ENCODE results near the gene KCNIP2. TPM values are rescaled to one million over a fixed set of nuclear protein-coding genes. Genes with fewer than 3 reads are reported as not detected.
A peak's percentile ranks its signal among the peaks of the same experiment; 100 is the strongest.

The KCNIP2 gene
- total RNA-seq, 2 experiments from 2014 or later: 1.6 to 2.3 TPM

- Mint-ChIP-seq H3K9me3 (ENCODE audit: low read depth) (no peaks in the 10 kb centered on the region), H3K27ac (peak overlapping the region; percentile 88), H3K4me1 (peaks cover 43% of the 10 kb centered on the region), H3K4me3 (peak overlapping the region; percentile 75), H3K27me3 (no peaks in the 10 kb centered on the region), H3K36me3 (peaks cover 2% of the 10 kb centered on the region)
- ATAC-seq: peak; percentile 82
- CTCF ChIA-PET: interaction anchor here (1.3 to 2.3 kb wide), 2 partner anchors 10 to 12 kb away, joined by 5 to 19 read pairs; partner anchors contain the start of gene OGA
- DNase-seq: peak; percentile 93
These were observed 13.1 kb downstream of the KCNIP2 start for GRCh38 chr10:101830322-101831168.

GRCh38 chr10:101829561-101830315 lies 13.9 kb downstream of the KCNIP2 start:
- Mint-ChIP-seq H3K9me3 (ENCODE audit: low read depth) (no peaks in the 10 kb centered on the region), H3K4me1 (peaks cover 38% of the 10 kb centered on the region), H3K36me3 (peaks cover 2% of the 10 kb centered on the region), H3K27me3 (no peaks in the 10 kb centered on the region), H3K4me3 (peak overlapping the region; percentile 75), H3K27ac (peak overlapping the region; percentile 88)
- CTCF ChIA-PET: interaction anchor here (1.1 to 1.8 kb wide), 4 partner anchors 10 to 832 kb away, joined by 3 to 5 read pairs (median 4); partner anchors contain the start of gene OGA
- peak; percentile 74 for DNase-seq
- peak; percentile 17 for ATAC-seq

- ATAC-seq (no peak), DNase-seq (no peak)
- H3K27me3 Mint-ChIP-seq: no peaks in the 10 kb centered on the region
- H3K27ac Mint-ChIP-seq: no peak overlapping the region
- peaks cover 31% of the 10 kb centered on the region for H3K4me1 Mint-ChIP-seq
- peaks cover 2% of the 10 kb centered on the region for H3K36me3 Mint-ChIP-seq
- H3K9me3 Mint-ChIP-seq (ENCODE audit: low read depth): no peaks in the 10 kb centered on the region
- H3K4me3 Mint-ChIP-seq: no peak overlapping the region
- CTCF ChIA-PET: interaction anchor here (1.1 to 2.1 kb wide), 4 partner anchors 10 to 831 kb away, joined by 3 to 10 read pairs (median 4); partner anchors contain the start of gene OGA
These were observed 14.6 kb downstream of the KCNIP2 start for GRCh38 chr10:101828766-101829551.

DNA sequence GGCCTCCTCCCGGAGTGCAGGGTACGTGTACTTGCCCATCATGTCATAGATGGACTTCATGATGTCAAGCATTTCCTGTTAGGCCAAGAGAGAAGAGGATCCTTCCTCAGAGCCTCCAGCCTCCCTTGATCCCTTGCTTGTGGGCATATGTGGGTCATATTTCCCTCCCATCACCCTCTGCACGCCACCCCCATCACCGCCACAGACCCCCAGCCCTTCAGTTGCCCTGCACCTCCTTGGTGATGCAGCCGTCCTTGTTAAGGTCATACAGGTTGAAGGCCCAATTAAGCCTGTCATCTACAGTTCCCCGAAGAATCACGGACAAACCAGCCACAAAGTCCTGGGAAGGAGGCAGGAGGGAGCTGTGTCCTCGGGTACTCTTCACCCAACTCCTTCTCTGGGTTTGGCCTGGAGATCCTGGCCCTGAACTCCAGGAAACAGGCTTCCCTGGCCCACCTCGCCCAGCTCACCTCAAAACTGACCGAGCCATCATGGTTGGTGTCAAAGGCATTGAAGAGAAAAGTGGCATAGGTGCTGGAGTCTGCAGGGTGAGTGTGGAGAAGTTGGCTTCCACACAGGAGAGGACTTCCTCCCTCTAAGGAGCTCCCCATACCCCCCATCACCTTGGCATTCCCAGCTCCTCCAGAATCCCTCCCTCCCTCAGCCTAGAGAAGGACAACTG lies 15.5 kb downstream of the KCNIP2 start:
- Mint-ChIP-seq H3K9me3 (ENCODE audit: low read depth) (no peaks in the 10 kb centered on the region), H3K27ac (no peak overlapping the region), H3K4me1 (peaks cover 23% of the 10 kb centered on the region), H3K27me3 (no peaks in the 10 kb centered on the region), H3K4me3 (no peak overlapping the region), H3K36me3 (peaks cover 2% of the 10 kb centered on the region)
- CTCF ChIA-PET: interaction anchor here (1.0 to 2.1 kb wide), 4 partner anchors 7 to 13 kb away, joined by 3 to 10 read pairs (median 6); partner anchors contain the start of gene OGA
- ATAC-seq: no peak
- DNase-seq: no peak

- DNase-seq: no peak
- CTCF ChIA-PET: interaction anchor here (1.0 to 2.1 kb wide), 3 partner anchors 9 to 14 kb away, joined by 3 to 10 read pairs (median 7); no protein-coding TSS in a partner anchor
- H3K27ac Mint-ChIP-seq: peak overlapping the region; percentile 2
- no peaks in the 10 kb centered on the region for H3K9me3 Mint-ChIP-seq (ENCODE audit: low read depth)
- H3K4me3 Mint-ChIP-seq: no peak overlapping the region
- H3K4me1 Mint-ChIP-seq: peaks cover 23% of the 10 kb centered on the region
- no peaks in the 10 kb centered on the region for H3K27me3 Mint-ChIP-seq
- ATAC-seq: no peak
- peaks cover 3% of the 10 kb centered on the region for H3K36me3 Mint-ChIP-seq
These were observed 16.7 kb downstream of the KCNIP2 start for GRCh38 chr10:101826852-101827434.

- no peak for ATAC-seq
- no peak for DNase-seq
- Mint-ChIP-seq H3K4me3 (no peak overlapping the region), H3K27me3 (no peaks in the 10 kb centered on the region), H3K9me3 (ENCODE audit: low read depth) (no peaks in the 10 kb centered on the region), H3K36me3 (peaks cover 7% of the 10 kb centered on the region), H3K27ac (no peak overlapping the region), H3K4me1 (peaks cover 14% of the 10 kb centered on the region)
- CTCF ChIA-PET: interaction anchor here (2.2 kb wide), 1 partner anchor 11 kb away, joined by 9 read pairs; no protein-coding TSS in a partner anchor
These were observed 18.9 kb downstream of the KCNIP2 start for GRCh38 chr10:101824736-101825135.

- ATAC-seq (peak; percentile 40), DNase-seq (peak; percentile 77)
- H3K27ac Mint-ChIP-seq: peak overlapping the region; percentile 97
- no peaks in the 10 kb centered on the region for H3K27me3 Mint-ChIP-seq
- H3K4me1 Mint-ChIP-seq: peaks cover 34% of the 10 kb centered on the region
- H3K4me3 Mint-ChIP-seq: peak overlapping the region; percentile 90
- H3K36me3 Mint-ChIP-seq: peaks cover 26% of the 10 kb centered on the region
- CTCF ChIA-PET: interaction anchor here (1.0 to 3.8 kb wide), 11 partner anchors 10 to 296 kb away, joined by 3 to 21 read pairs (median 6); partner anchors contain the start of gene NPM3
- H3K9me3 Mint-ChIP-seq (ENCODE audit: low read depth): no peaks in the 10 kb centered on the region
These were observed 24.5 kb downstream of the KCNIP2 start for GRCh38 chr10:101818872-101819633.

GRCh38 chr10:101818119-101818871 lies 25.3 kb downstream of the KCNIP2 start, which contains the start of gene OGA:
Gene OGA, minus strand, starts transcription at chr10:101818444. Its CDS starts 422 bp downstream, at chr10:101818022.
- CTCF ChIA-PET: interaction anchor here (0.7 to 3.8 kb wide), 11 partner anchors 11 to 255 kb away, joined by 3 to 21 read pairs (median 5); partner anchors contain the start of gene NPM3
- H3K27me3 Mint-ChIP-seq: no peaks in the 10 kb centered on the region
- peak within 1 kb of the TSS; percentile 97 for H3K27ac Mint-ChIP-seq
- H3K36me3 Mint-ChIP-seq: peaks cover 27% of the 10 kb centered on the region
- ATAC-seq (peak; percentile 92), DNase-seq (peak; percentile 99)
- no peaks in the 10 kb centered on the region for H3K9me3 Mint-ChIP-seq (ENCODE audit: low read depth)
- peaks cover 41% of the 10 kb centered on the region for H3K4me1 Mint-ChIP-seq
- H3K4me3 Mint-ChIP-seq: peak within 1 kb of the TSS; percentile 90

GRCh38 chr10:101817337-101818118 lies 26.1 kb downstream of the KCNIP2 start:
- H3K4me3 Mint-ChIP-seq: peak overlapping the region; percentile 90
- no peaks in the 10 kb centered on the region for H3K27me3 Mint-ChIP-seq
- peak overlapping the region; percentile 97 for H3K27ac Mint-ChIP-seq
- DNase-seq (peak; percentile 61), ATAC-seq (peak; percentile 14)
- CTCF ChIA-PET: interaction anchor here (0.7 to 3.8 kb wide), 11 partner anchors 12 to 192 kb away, joined by 3 to 21 read pairs (median 5); partner anchors contain the start of gene NPM3
- H3K9me3 Mint-ChIP-seq (ENCODE audit: low read depth): no peaks in the 10 kb centered on the region
- H3K36me3 Mint-ChIP-seq: peaks cover 30% of the 10 kb centered on the region
- peaks cover 48% of the 10 kb centered on the region for H3K4me1 Mint-ChIP-seq

GRCh38 chr10:101816913-101817336 lies 26.7 kb downstream of the KCNIP2 start:
- CTCF ChIA-PET: interaction anchor here (1.3 to 3.8 kb wide), 6 partner anchors 16 to 35 kb away, joined by 4 to 20 read pairs (median 8); no protein-coding TSS in a partner anchor
- Mint-ChIP-seq H3K4me3 (peak overlapping the region; percentile 90), H3K4me1 (peaks cover 48% of the 10 kb centered on the region), H3K36me3 (peaks cover 31% of the 10 kb centered on the region), H3K9me3 (ENCODE audit: low read depth) (no peaks in the 10 kb centered on the region), H3K27me3 (no peaks in the 10 kb centered on the region), H3K27ac (peak overlapping the region; percentile 97)
- DNase-seq: no peak
- no peak for ATAC-seq

Data from activated CD8-positive, alpha-beta memory T cell treated with anti-CD3 and anti-CD28 coated beads, Interleukin-2, amount 10 ng/mL, durations not matched to agents 7 days and 5 days (primary cell).